ENCODE results near the gene TGFA. TPM values are rescaled to one million over a fixed set of nuclear protein-coding genes. Genes with fewer than 3 reads are reported as not detected.

TGFA gene
- total RNA-seq = 0.09 and 0.38 TPM in 2 replicates

DNA sequence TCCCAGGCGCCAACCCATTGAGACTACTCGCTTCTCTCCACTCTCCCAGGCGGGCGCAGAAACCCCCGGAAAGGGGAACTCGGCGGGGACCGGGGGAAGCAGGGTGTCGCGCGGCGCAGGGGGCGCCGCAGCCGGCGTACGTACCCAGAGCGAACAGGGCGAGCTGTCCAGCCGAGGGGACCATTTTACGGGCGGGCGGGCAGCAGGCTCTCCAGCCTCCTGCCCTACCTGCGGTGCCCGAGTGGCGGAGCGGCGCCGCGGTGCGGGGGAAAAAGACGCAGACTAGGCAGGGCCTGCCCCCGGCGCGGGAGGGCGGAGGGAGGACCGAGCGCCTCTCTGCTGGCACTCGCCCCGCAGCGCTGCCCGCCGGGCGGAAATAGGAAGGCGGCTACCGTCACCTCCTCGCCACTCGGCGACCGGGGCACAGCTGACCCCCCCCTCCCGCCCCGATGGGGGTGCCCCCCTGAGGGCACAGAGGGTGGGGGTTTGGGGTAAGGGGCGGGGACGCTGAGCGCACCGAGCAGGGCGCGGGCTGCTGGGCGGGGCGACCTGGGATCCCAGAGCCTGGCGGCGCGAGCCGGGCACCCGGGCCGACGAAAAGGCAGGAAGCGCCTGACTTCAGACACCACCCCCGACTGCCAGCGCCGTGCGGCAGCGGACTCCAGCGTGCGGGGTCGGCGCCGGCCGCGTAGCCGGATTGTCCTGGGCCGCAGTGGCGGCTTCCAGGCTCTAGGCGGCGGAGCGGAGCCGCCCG lies at the start of gene TGFA:
Gene TGFA, minus strand, starts transcription at position 243 of the 754 bp plus-strand sequence. Its CDS starts 59 bp downstream, at position 184.

Other genes starting within 250 kb of the TGFA start
- gene ADD2, start 214.4 kb upstream of the TGFA start, total RNA-seq = 0.28 and 4.3 TPM in 2 replicates
- not detected in 2 replicates for gene FIGLA, start 236.8 kb upstream of the TGFA start, total RNA-seq